Nephron progenitor cell (in vitro differentiated cells): Measurements from ENCODE around the gene LTA.

Experiments
- DNase-seq: peaks from one replicate; pipeline ENCODE4 v3.0.0; 2021
- H3K27ac Mint-ChIP-seq: 2 replicates; pipeline ENCODE4 v1.8.0; 2021; ENCODE audit warnings: mild to moderate bottlenecking, moderate library complexity, mixed read lengths
- H3K27me3 Mint-ChIP-seq: 2 replicates; pipeline ENCODE4 v1.8.0; 2021; ENCODE audit warnings: mild to moderate bottlenecking, low read depth, mixed read lengths; ENCODE audit not compliant: poor library complexity
- H3K36me3 Mint-ChIP-seq: 2 replicates; pipeline ENCODE4 v1.8.0; 2021; ENCODE audit warnings: low read depth, mixed read lengths
- H3K4me1 Mint-ChIP-seq: 2 replicates; pipeline ENCODE4 v1.8.0; 2021; ENCODE audit warnings: mixed read lengths
- H3K4me3 Mint-ChIP-seq: 2 replicates; pipeline ENCODE4 v1.8.0; 2021; ENCODE audit warnings: mild to moderate bottlenecking, moderate library complexity, mixed read lengths
- H3K9me3 Mint-ChIP-seq: 2 replicates; pipeline ENCODE4 v1.8.0; 2021; ENCODE audit warnings: mild to moderate bottlenecking, moderate library complexity, mixed read lengths
- CTCF ChIP-seq: fragments of 200-600 bp; sonication (generic); IDR thresholded peaks from 2 replicates; pipeline ENCODE4 v1.5.0; 2021; ENCODE audit warnings: antibody characterized with exemption

Gene LTA

GRCh38 chr6:31607317-31607716, 35.2 kb downstream of the LTA start:
- no peak for DNase-seq
- H3K9me3 Mint-ChIP-seq, result no peaks in the 10 kb centered on the region
- peaks cover 8% of the 10 kb centered on the region for H3K4me1 Mint-ChIP-seq
- H3K36me3 Mint-ChIP-seq, result no peaks in the 10 kb centered on the region
- H3K27me3 Mint-ChIP-seq, result peaks cover 18% of the 10 kb centered on the region
- H3K27ac Mint-ChIP-seq, result no peak overlapping the region
- no peak overlapping the region for H3K4me3 Mint-ChIP-seq
- no peak for TF ChIP-seq CTCF

GRCh38 chr6:31609519-31610406, 37.7 kb downstream of the LTA start:
- DNase-seq, result no peak
- peak overlapping the region; percentile 66 for H3K27ac Mint-ChIP-seq
- H3K4me3 Mint-ChIP-seq, result no peak overlapping the region
- peaks cover 19% of the 10 kb centered on the region for H3K4me1 Mint-ChIP-seq
- no peaks in the 10 kb centered on the region for H3K9me3 Mint-ChIP-seq
- peaks cover 11% of the 10 kb centered on the region for H3K27me3 Mint-ChIP-seq
- H3K36me3 Mint-ChIP-seq, result no peaks in the 10 kb centered on the region
- no peak for TF ChIP-seq CTCF

GRCh38 chr6:31610968-31611367, 38.9 kb downstream of the LTA start:
- H3K27me3 Mint-ChIP-seq, result peaks cover 11% of the 10 kb centered on the region
- H3K36me3 Mint-ChIP-seq, result no peaks in the 10 kb centered on the region
- DNase-seq, result no peak
- no peak overlapping the region for H3K4me3 Mint-ChIP-seq
- H3K27ac Mint-ChIP-seq, result peak overlapping the region; percentile 41
- no peak for TF ChIP-seq CTCF
- peaks cover 31% of the 10 kb centered on the region for H3K4me1 Mint-ChIP-seq
- H3K9me3 Mint-ChIP-seq, result no peaks in the 10 kb centered on the region

GRCh38 chr6:31614075-31614619, 42.1 kb downstream of the LTA start:
- Mint-ChIP-seq H3K9me3 (no peaks in the 10 kb centered on the region), H3K27me3 (peaks cover 6% of the 10 kb centered on the region), H3K4me3 (no peak overlapping the region), H3K36me3 (no peaks in the 10 kb centered on the region), H3K4me1 (peaks cover 47% of the 10 kb centered on the region), H3K27ac (no peak overlapping the region)
- TF ChIP-seq CTCF, result no peak
- no peak for DNase-seq

- peak within 1 kb of the TSS; percentile 7 for H3K4me3 Mint-ChIP-seq
- peaks cover 6% of the 10 kb centered on the region for H3K27me3 Mint-ChIP-seq
- peaks cover 49% of the 10 kb centered on the region for H3K4me1 Mint-ChIP-seq
- peaks cover 5% of the 10 kb centered on the region for H3K9me3 Mint-ChIP-seq
- TF ChIP-seq CTCF, result no peak
- H3K36me3 Mint-ChIP-seq, result no peaks in the 10 kb centered on the region
- peak within 1 kb of the TSS; percentile 81 for H3K27ac Mint-ChIP-seq
- no peak for DNase-seq
Measured at GRCh38 chr6:31614684-31615578, 42.8 kb downstream of the LTA start, which contains the start of gene AIF1. TSS of gene AIF1 (plus strand) at chr6:31615234. CDS start at chr6:31615330, 96 bp downstream.
